ENCODE results near the gene TMEM170B. TPM values are rescaled to one million over a fixed set of nuclear protein-coding genes. Genes with fewer than 3 reads are reported as not detected.

TMEM170B gene
- total RNA-seq, 1 experiment from 2014 or later: 3.9 TPM

- intact Hi-C loops (cut with micrococcal nuclease; ENCODE audit: unreplicated experiment): no loop called here
- no peaks in the 10 kb centered on the region for H4K20me1 ChIP-seq (ENCODE audit: insufficient read depth)
- no peaks in the 10 kb centered on the region for H3K9me2 ChIP-seq (ENCODE audit: insufficient read depth)
- no peak overlapping the region for H3K27ac ChIP-seq
- ChIA-PET POLR2A (ENCODE audit: unreplicated experiment) (no interaction called here), CTCF (interaction anchor here (0.6 kb wide), 1 partner anchor 496 kb away, joined by 4 read pairs; no protein-coding TSS in a partner anchor)
- no peaks in the 10 kb centered on the region for H3K36me3 ChIP-seq (ENCODE audit: low read depth)
- BruUV-seq (replicated peaks): no TSS peak
- H3K4me1 ChIP-seq (replicated peaks; ENCODE audit: insufficient read depth): peaks cover 9% of the 10 kb centered on the region
- no peaks in the 10 kb centered on the region for H3K27me3 ChIP-seq (ENCODE audit: insufficient read depth, low read depth)
- H3K4me2 ChIP-seq: no peak overlapping the region
- H3F3A ChIP-seq (ENCODE audit: insufficient read depth, low read depth): no peaks in the 10 kb centered on the region
- no peaks in the 10 kb centered on the region for H3K9me3 ChIP-seq (ENCODE audit: insufficient read depth, low read depth)
- no peak overlapping the region for H2AFZ ChIP-seq
- TF ChIP-seq EZH2 (IDR thresholded peaks at IDR 0.05; ENCODE audit: low read depth): no peak
- no peak for TF ChIP-seq CTCF (conservative IDR thresholded peaks at IDR 0.05)
- no peak overlapping the region for H3K4me3 ChIP-seq
- DNase-seq: no peak
- H3K79me2 ChIP-seq (ENCODE audit: low read depth): no peaks in the 10 kb centered on the region
Measured at GRCh38 chr6:11528996-11529395, 8.6 kb upstream of the TMEM170B start.

GRCh38 chr6:11532097-11532496, 5.5 kb upstream of the TMEM170B start:
- ChIA-PET CTCF (no interaction called here), POLR2A (ENCODE audit: unreplicated experiment) (no interaction called here)
- Histone ChIP-seq H2AFZ (no peak overlapping the region), H3F3A (ENCODE audit: insufficient read depth, low read depth) (peaks cover 9% of the 10 kb centered on the region; the same call in 1 of the 2 replicates), H3K36me3 (ENCODE audit: low read depth) (no peaks in the 10 kb centered on the region), H3K9me2 (ENCODE audit: insufficient read depth) (no peaks in the 10 kb centered on the region), H3K4me1 (replicated peaks; ENCODE audit: insufficient read depth) (peaks cover 14% of the 10 kb centered on the region), H3K9me3 (ENCODE audit: insufficient read depth, low read depth) (no peaks in the 10 kb centered on the region), H4K20me1 (ENCODE audit: insufficient read depth) (no peaks in the 10 kb centered on the region), H3K27ac (no peak overlapping the region), H3K4me2 (no peak overlapping the region), H3K27me3 (ENCODE audit: insufficient read depth, low read depth) (no peaks in the 10 kb centered on the region), H3K79me2 (ENCODE audit: low read depth) (no peaks in the 10 kb centered on the region), H3K4me3 (no peak overlapping the region)
- no peak for DNase-seq
- no TSS peak for BruUV-seq (replicated peaks)
- intact Hi-C loops (cut with micrococcal nuclease; ENCODE audit: unreplicated experiment): no loop called here
- TF ChIP-seq EZH2 (IDR thresholded peaks at IDR 0.05; ENCODE audit: low read depth) (no peak), CTCF (conservative IDR thresholded peaks at IDR 0.05) (no peak)

GRCh38 chr6:11534561-11534960, 3.0 kb upstream of the TMEM170B start:
- Histone ChIP-seq H3K36me3 (ENCODE audit: low read depth) (no peaks in the 10 kb centered on the region), H3K4me1 (replicated peaks; ENCODE audit: insufficient read depth) (peaks cover 21% of the 10 kb centered on the region)
- BruUV-seq (replicated peaks): no TSS peak

More at GRCh38 chr6:11534561-11534960, 3.0 kb upstream of the TMEM170B start:
- ChIA-PET POLR2A (ENCODE audit: unreplicated experiment) (no interaction called here), CTCF (no interaction called here)
- intact Hi-C loops (cut with micrococcal nuclease; ENCODE audit: unreplicated experiment): no loop called here
- no peak for TF ChIP-seq EZH2 (IDR thresholded peaks at IDR 0.05; ENCODE audit: low read depth)
- TF ChIP-seq CTCF (conservative IDR thresholded peaks at IDR 0.05): no peak
- DNase-seq: no peak
- Histone ChIP-seq H3K4me2 (no peak overlapping the region), H3K79me2 (ENCODE audit: low read depth) (no peaks in the 10 kb centered on the region), H3F3A (ENCODE audit: insufficient read depth, low read depth) (peaks cover 9% of the 10 kb centered on the region; the same call in 1 of the 2 replicates), H4K20me1 (ENCODE audit: insufficient read depth) (no peaks in the 10 kb centered on the region), H2AFZ (no peak overlapping the region), H3K9me3 (ENCODE audit: insufficient read depth, low read depth) (no peaks in the 10 kb centered on the region), H3K9me2 (ENCODE audit: insufficient read depth) (no peaks in the 10 kb centered on the region), H3K27ac (no peak overlapping the region), H3K4me3 (no peak overlapping the region), H3K27me3 (ENCODE audit: insufficient read depth, low read depth) (no peaks in the 10 kb centered on the region)

Data from PC-9 (cell line).